Caco-2 (cell line): ENCODE data around the gene SFTPA1. TPM values are rescaled to one million over a fixed set of nuclear protein-coding genes. Genes with fewer than 3 reads are reported as not detected.
"Not testable (repeated sequence)": the region's sequence is repeated elsewhere in the genome, so short reads cannot be mapped to it uniquely, and the experiment has no call there.

Experiments used
- BruUV-seq: library from RNA; stranded (reverse); fragments of 400-500 nt; replicated peaks from 2 replicates; lab custom pipeline; 2021; lab: Mats Ljungman, UMichigan
- CTCF ChIA-PET: fragments of 300-600 bp; sonication (Branson Sonifier 250); formaldehyde crosslinking; loops from one replicate; lab custom pipeline; 2022; ENCODE audit warnings: antibody characterized with exemption; lab: Charles Lee
- POLR2A ChIA-PET: fragments of 300-600 bp; sonication (Branson Sonifier 250); formaldehyde crosslinking; loops from one replicate; lab custom pipeline; 2022; ENCODE audit warnings: antibody characterized with exemption; lab: Charles Lee
- DNase-seq, 2 experiments: peaks; one replicate each; pipeline versions ENCODE4 v3.0.0 to v3.0.0-alpha.2; 2020 to 2022
- H3K27me3 ChIP-seq: replicated peaks from 2 replicates; pipeline ENCODE4 v1.6.0; 2011; ENCODE audit warnings: low read length; ENCODE audit not compliant: control insufficient read depth, insufficient read depth
- H3K36me3 ChIP-seq: 2 replicates; pipeline ENCODE4 v1.5.1; 2011; ENCODE audit warnings: low read length; ENCODE audit not compliant: control insufficient read depth, insufficient read depth
- H3K4me1 ChIP-seq: fragments of 250-450 bp; sonication (Bioruptor Pico); 2 replicates; pipeline ENCODE4 v1.5.1; 2020; ENCODE audit warnings: mild to moderate bottlenecking
- H3K4me3 ChIP-seq: 2 replicates; pipeline ENCODE4 v1.5.1; 2011; ENCODE audit warnings: low read depth, mild to moderate bottlenecking, control low read depth, low read length
- H3K9me3 ChIP-seq: fragments of 250-450 bp; sonication (Bioruptor Pico); 2 replicates; pipeline ENCODE4 v1.5.1; 2020; ENCODE audit warnings: mild to moderate bottlenecking, moderate library complexity
- H3K27ac Mint-ChIP-seq: one replicate; pipeline ENCODE4 v1.8.0; 2022; ENCODE audit warnings: mixed read lengths; ENCODE audit not compliant: unreplicated experiment
- H3K27me3 Mint-ChIP-seq: one replicate; pipeline ENCODE4 v1.8.0; 2022; ENCODE audit warnings: mixed read lengths; ENCODE audit not compliant: insufficient read depth, unreplicated experiment
- H3K36me3 Mint-ChIP-seq: one replicate; pipeline ENCODE4 v1.8.0; 2022; ENCODE audit warnings: mild to moderate bottlenecking, mixed read lengths; ENCODE audit not compliant: insufficient read depth, unreplicated experiment
- H3K4me1 Mint-ChIP-seq: one replicate; pipeline ENCODE4 v1.8.0; 2022; ENCODE audit warnings: low read depth, mixed read lengths; ENCODE audit not compliant: unreplicated experiment
- H3K4me3 Mint-ChIP-seq: one replicate; pipeline ENCODE4 v1.8.0; 2022; ENCODE audit warnings: mild to moderate bottlenecking, moderate library complexity, mixed read lengths; ENCODE audit not compliant: unreplicated experiment
- H3K9me3 Mint-ChIP-seq: one replicate; pipeline ENCODE4 v1.8.0; 2022; ENCODE audit warnings: mixed read lengths; ENCODE audit not compliant: unreplicated experiment
- CTCF ChIP-seq, 2 experiments: fragments of 200-600 bp in 1 of 2; IDR thresholded peaks; 1 replicate in 1 of 2; 2 replicates in 1 of 2; pipeline versions ENCODE4 v1.5.1 to v1.8.0; 2011 to 2022; ENCODE audit warnings: antibody characterized with exemption in 1 of 2, control low read depth in 1 of 2, inconsistent platforms in 1 of 2, low read depth in 1 of 2, low read length in 1 of 2, mild to moderate bottlenecking in 1 of 2, moderate library complexity in 1 of 2; ENCODE audit not compliant: insufficient read depth in 1 of 2, severe bottlenecking in 1 of 2, unreplicated experiment in 1 of 2
- intact Hi-C: fragments of 100-400 bp; cut with micrococcal nuclease; formaldehyde crosslinking; loops from one replicate; pipeline ENCODE4 v1.10.0; 2022; ENCODE audit not compliant: unreplicated experiment
- total RNA-seq: library from RNA; stranded (reverse); gene quantifications from 2 replicates; pipeline ENCODE4 v1.2.3, GENCODE V29; 2022

Gene SFTPA1
- total RNA-seq, 1 experiment from 2014 or later = not detected

DNA sequence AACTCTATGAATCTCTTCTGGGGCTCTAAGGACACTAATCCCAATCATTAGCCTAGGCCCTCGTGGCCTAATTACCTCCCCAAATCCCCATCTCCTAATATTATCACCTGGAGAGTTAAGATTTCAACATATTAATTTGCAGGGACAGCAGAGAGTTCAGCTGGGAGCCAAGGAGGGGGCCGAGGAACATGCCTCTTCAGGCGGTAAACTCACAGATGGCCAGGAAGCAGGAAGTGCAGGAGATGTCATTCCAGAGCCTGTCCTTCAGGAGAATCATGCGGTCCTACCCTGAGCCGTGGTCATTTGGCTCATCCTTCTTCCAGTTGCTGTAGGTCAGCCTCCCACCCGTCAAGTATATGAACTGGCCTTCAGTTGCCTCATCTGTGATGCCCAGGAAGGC is 28.6 kb upstream of the SFTPA1 start:
- DNase-seq = no peak

DNA sequence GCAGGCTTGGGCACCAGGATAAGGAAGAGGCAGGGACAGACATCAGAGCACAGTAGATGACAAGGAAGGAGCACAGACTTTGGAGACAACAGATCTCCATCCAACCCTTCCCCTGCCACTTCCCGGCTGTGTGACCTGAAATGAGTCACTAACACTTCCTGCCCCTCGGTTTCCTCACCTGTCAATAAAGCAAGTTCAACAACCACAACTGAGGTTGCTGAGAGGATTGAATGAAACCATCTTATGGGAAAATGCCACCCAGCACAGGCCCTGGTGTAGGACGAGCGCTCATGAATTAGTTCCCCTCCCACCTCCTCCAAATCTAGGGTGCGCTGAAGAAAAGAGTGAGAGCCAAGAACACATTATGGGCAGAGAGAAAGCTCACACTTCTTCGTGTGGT is 27.8 kb upstream of the SFTPA1 start:
- H3K4me3 Mint-ChIP-seq, POLR2A ChIA-PET, intact Hi-C loops, H3K36me3 ChIP-seq, CTCF ChIA-PET, H3K4me1 ChIP-seq, H3K9me3 ChIP-seq, H3K27ac Mint-ChIP-seq, BruUV-seq, H3K36me3 Mint-ChIP-seq, H3K27me3 ChIP-seq, DNase-seq, H3K4me3 ChIP-seq, H3K9me3 Mint-ChIP-seq, H3K4me1 Mint-ChIP-seq: not testable (repeated sequence)
- H3K27me3 Mint-ChIP-seq = peaks cover 20% of the 10 kb centered on the region

More for the DNA sequence above, 28.6 kb upstream of the SFTPA1 start:
- ChIA-PET POLR2A (no interaction called here), CTCF (no interaction called here)
- Mint-ChIP-seq H3K4me3 (no peak overlapping the region), H3K4me1 (no peaks in the 10 kb centered on the region), H3K9me3 (no peaks in the 10 kb centered on the region), H3K36me3 (no peaks in the 10 kb centered on the region), H3K27me3 (peaks cover 23% of the 10 kb centered on the region), H3K27ac (no peak overlapping the region)
- no peaks in the 10 kb centered on the region; the same call in 1 of the 2 replicates for H3K27me3 ChIP-seq
- H3K36me3 ChIP-seq = no peaks in the 10 kb centered on the region
- BruUV-seq = no TSS peak
- no peak for TF ChIP-seq CTCF (IDR thresholded peaks at IDR 0.05; ENCODE audit: insufficient read depth in 1 of 2, low read depth in 1 of 2, low read length in 1 of 2, severe bottlenecking in 1 of 2, unreplicated experiment in 1 of 2)
- H3K4me1 ChIP-seq = no peaks in the 10 kb centered on the region
- H3K4me3 ChIP-seq = no peak overlapping the region
- intact Hi-C loops = no loop called here
- H3K9me3 ChIP-seq = no peaks in the 10 kb centered on the region

DNA sequence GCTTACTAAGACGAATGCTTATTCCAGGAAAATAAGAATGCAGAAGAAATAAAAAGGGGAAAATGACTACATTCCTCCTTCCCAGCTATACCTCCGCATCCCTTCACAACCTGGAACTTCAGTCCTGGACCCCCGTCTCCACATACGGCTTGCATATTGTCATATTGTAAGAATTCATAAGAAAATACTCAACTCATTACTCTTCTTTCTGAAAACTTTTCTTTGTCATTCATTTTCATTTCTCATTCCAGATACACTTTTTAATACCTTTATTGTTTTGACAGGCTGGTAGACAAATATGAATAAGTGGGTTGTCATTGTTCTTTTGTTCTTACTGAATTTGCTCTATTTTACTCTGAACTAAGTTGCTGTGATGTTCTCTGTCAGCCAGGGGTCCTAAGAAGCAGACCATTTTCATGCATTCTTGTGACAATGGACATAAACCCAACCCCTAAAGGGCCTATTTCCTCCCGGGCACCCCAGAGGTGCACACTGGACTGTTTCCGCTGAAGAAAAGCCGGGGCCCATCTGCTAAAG is 27.2 kb upstream of the SFTPA1 start:
- intact Hi-C loops = no loop called here
- H3K36me3 Mint-ChIP-seq = no peaks in the 10 kb centered on the region
- no peak overlapping the region for H3K4me3 ChIP-seq
- TF ChIP-seq CTCF (IDR thresholded peaks at IDR 0.05; ENCODE audit: insufficient read depth in 1 of 2, low read depth in 1 of 2, low read length in 1 of 2, severe bottlenecking in 1 of 2, unreplicated experiment in 1 of 2) = no peak
- no peaks in the 10 kb centered on the region for H3K9me3 ChIP-seq
- H3K4me3 Mint-ChIP-seq = no peak overlapping the region
- CTCF ChIA-PET = no interaction called here
- H3K4me1 ChIP-seq = no peaks in the 10 kb centered on the region
- no peak for DNase-seq
- H3K4me1 Mint-ChIP-seq = no peaks in the 10 kb centered on the region
- no peaks in the 10 kb centered on the region; the same call in 1 of the 2 replicates for H3K27me3 ChIP-seq
- POLR2A ChIA-PET = no interaction called here
- no TSS peak for BruUV-seq
- no peaks in the 10 kb centered on the region for H3K9me3 Mint-ChIP-seq
- H3K36me3 ChIP-seq = no peaks in the 10 kb centered on the region
- peaks cover 23% of the 10 kb centered on the region for H3K27me3 Mint-ChIP-seq
- no peak overlapping the region for H3K27ac Mint-ChIP-seq
